WTC11 (cell line): ENCODE measurements around the gene RAB18. TPM values are rescaled to one million over a fixed set of nuclear protein-coding genes. Genes with fewer than 3 reads are reported as not detected.

ENCODE experiments used
- ATAC-seq: fragments of 200-7000 bp; cut with Tn5 transposase; 2 replicates; pipeline ENCODE4 v1.10.0; 2021; ENCODE audit warnings: mild to moderate bottlenecking, moderate library complexity
- CTCF ChIA-PET: fragments of 300-600 bp; sonication (Branson Sonifier 250); formaldehyde crosslinking; loops from one replicate; lab custom pipeline; 2021; ENCODE audit warnings: antibody characterized with exemption; lab: Charles Lee
- POLR2A ChIA-PET: fragments of 350-600 bp; sonication (Branson Sonifier 250); formaldehyde crosslinking; loops from one replicate; lab custom pipeline; 2021; ENCODE audit warnings: antibody characterized with exemption; lab: Charles Lee
- DNase-seq: peaks from one replicate; pipeline ENCODE4 v3.0.0; 2021; ENCODE audit warnings: low spot score
- H3K27ac Mint-ChIP-seq: 2 replicates; pipeline ENCODE4 v1.8.0; 2021; ENCODE audit warnings: mixed read lengths
- H3K27me3 Mint-ChIP-seq: 2 replicates; pipeline ENCODE4 v1.8.0; 2021; ENCODE audit warnings: low read depth, mild to moderate bottlenecking, moderate library complexity, mixed read lengths
- H3K36me3 Mint-ChIP-seq: 2 replicates; pipeline ENCODE4 v1.8.0; 2021; ENCODE audit warnings: mixed read lengths
- H3K4me1 Mint-ChIP-seq: 2 replicates; pipeline ENCODE4 v1.8.0; 2022; ENCODE audit warnings: mixed read lengths
- H3K4me3 Mint-ChIP-seq: 2 replicates; pipeline ENCODE4 v1.8.0; 2021; ENCODE audit warnings: mild to moderate bottlenecking, moderate library complexity, mixed read lengths
- H3K9me3 Mint-ChIP-seq: 2 replicates; pipeline ENCODE4 v1.8.0; 2021; ENCODE audit warnings: mixed read lengths
- ATF1 ChIP-seq: sonication (generic); formaldehyde crosslinking; IDR thresholded peaks from 2 replicates; pipeline ENCODE4 v1.8.1; 2023; ENCODE audit warnings: mild to moderate bottlenecking, moderate library complexity, missing genetic modification reagents
- CBFB ChIP-seq: sonication (generic); formaldehyde crosslinking; IDR thresholded peaks from 2 replicates; pipeline ENCODE4 v1.8.1; 2022; ENCODE audit warnings: mild to moderate bottlenecking, low read depth, missing genetic modification reagents
- E2F4 ChIP-seq: sonication (generic); formaldehyde crosslinking; IDR thresholded peaks from 2 replicates; pipeline ENCODE4 v1.8.1; 2022; ENCODE audit warnings: low read depth, mild to moderate bottlenecking, moderate library complexity, missing genetic modification reagents, borderline replicate concordance
- ELF4 ChIP-seq: sonication (generic); formaldehyde crosslinking; IDR thresholded peaks from 2 replicates; pipeline ENCODE4 v1.8.1; 2022; ENCODE audit warnings: low read depth, mild to moderate bottlenecking, moderate library complexity, missing genetic modification reagents
- ETV6 ChIP-seq: sonication (generic); formaldehyde crosslinking; IDR thresholded peaks from 2 replicates; pipeline ENCODE4 v1.8.1; 2022; ENCODE audit warnings: mild to moderate bottlenecking, missing genetic modification reagents
- FOXK1 ChIP-seq: sonication (generic); formaldehyde crosslinking; IDR thresholded peaks from 2 replicates; pipeline ENCODE4 v1.8.0; 2022; ENCODE audit warnings: mild to moderate bottlenecking, moderate library complexity, missing genetic modification reagents
- HMGXB4 ChIP-seq: sonication (generic); formaldehyde crosslinking; IDR thresholded peaks from 2 replicates; pipeline ENCODE4 v1.8.1; 2023; ENCODE audit warnings: mild to moderate bottlenecking, moderate library complexity, missing genetic modification reagents
- MAX ChIP-seq: sonication (generic); formaldehyde crosslinking; IDR thresholded peaks from 2 replicates; pipeline ENCODE4 v1.8.0; 2022; ENCODE audit warnings: mild to moderate bottlenecking, missing genetic modification reagents
- NR1H2 ChIP-seq: sonication (generic); formaldehyde crosslinking; IDR thresholded peaks from 2 replicates; pipeline ENCODE4 v1.9.0; 2021; ENCODE audit warnings: mild to moderate bottlenecking, moderate library complexity, missing genetic modification reagents
- SMAD4 ChIP-seq: sonication (generic); formaldehyde crosslinking; IDR thresholded peaks from 2 replicates; pipeline ENCODE4 v1.8.0; 2022; ENCODE audit warnings: mild to moderate bottlenecking, missing genetic modification reagents
- SOX15 ChIP-seq: fragments of 250-450 bp; sonication (Bioruptor Pico); IDR thresholded peaks from 2 replicates; pipeline ENCODE4 v1.9.0; 2021; ENCODE audit warnings: mild to moderate bottlenecking
- SP1 ChIP-seq: sonication (generic); formaldehyde crosslinking; conservative IDR thresholded peaks from 2 replicates; pipeline ENCODE4 v1.8.1; 2022; ENCODE audit warnings: missing genetic modification reagents
- ZNF121 ChIP-seq: sonication (generic); formaldehyde crosslinking; IDR thresholded peaks from 2 replicates; pipeline ENCODE4 v1.8.0; 2023; ENCODE audit warnings: missing genetic modification reagents
- ZNF138 ChIP-seq: sonication (generic); formaldehyde crosslinking; conservative IDR thresholded peaks from 2 replicates; pipeline ENCODE4 v1.8.1; 2022; ENCODE audit warnings: mild to moderate bottlenecking, moderate library complexity, missing genetic modification reagents
- ZNF263 ChIP-seq: sonication (generic); formaldehyde crosslinking; IDR thresholded peaks from 2 replicates; pipeline ENCODE4 v1.8.1; 2022; ENCODE audit warnings: low read depth, mild to moderate bottlenecking, moderate library complexity, missing genetic modification reagents
- ZNF317 ChIP-seq: sonication (generic); formaldehyde crosslinking; IDR thresholded peaks from 2 replicates; pipeline ENCODE4 v1.8.1; 2023; ENCODE audit warnings: low read depth, mild to moderate bottlenecking, moderate library complexity, missing genetic modification reagents, borderline replicate concordance
- ZNF512 ChIP-seq: sonication (generic); formaldehyde crosslinking; IDR thresholded peaks from 2 replicates; pipeline ENCODE4 v1.8.1; 2022; ENCODE audit warnings: missing genetic modification reagents, borderline replicate concordance
- total RNA-seq: library from RNA; stranded (reverse); gene quantifications from 3 replicates; pipeline ENCODE4 v1.2.3, GENCODE V29; 2021
- TF ChIP-seq, protein P1 (sequence below): fragments of 200-600 bp; IDR thresholded peaks from 2 replicates; pipeline ENCODE4 v1.8.0; 2022; ENCODE audit warnings: antibody characterized with exemption
- TF ChIP-seq, protein P2 (sequence below): fragments of 250-450 bp; sonication (Bioruptor Pico); IDR thresholded peaks from 2 replicates; pipeline ENCODE4 v1.9.0; 2021; ENCODE audit warnings: mild to moderate bottlenecking, borderline replicate concordance

RAB18 gene
- total RNA-seq, 1 experiment from 2014 or later, result 71.4 TPM

DNA sequence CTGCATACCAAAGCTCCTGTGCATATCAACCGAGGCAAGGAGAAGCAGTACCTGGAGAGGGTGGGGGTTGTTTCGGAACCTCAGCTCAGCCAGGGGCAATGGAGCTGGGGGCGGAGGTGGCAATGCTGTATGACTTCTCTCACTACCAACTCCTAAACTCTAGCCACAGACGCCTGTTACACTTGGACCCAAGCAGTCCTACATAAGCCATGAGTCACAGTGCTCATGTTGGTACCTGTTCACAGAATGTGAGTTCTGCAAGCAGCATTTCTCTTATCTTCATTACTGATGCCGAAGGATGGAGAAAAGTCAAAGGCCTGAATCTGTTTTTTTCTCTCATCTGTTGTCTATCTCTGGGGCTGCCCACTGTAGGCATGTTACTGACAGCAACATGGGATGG is 3.2 kb upstream of the RAB18 start (continued):
- no peak for TF ChIP-seq HMGXB4 (CRISPR knock-in tag)
- TF ChIP-seq, protein P1, sequence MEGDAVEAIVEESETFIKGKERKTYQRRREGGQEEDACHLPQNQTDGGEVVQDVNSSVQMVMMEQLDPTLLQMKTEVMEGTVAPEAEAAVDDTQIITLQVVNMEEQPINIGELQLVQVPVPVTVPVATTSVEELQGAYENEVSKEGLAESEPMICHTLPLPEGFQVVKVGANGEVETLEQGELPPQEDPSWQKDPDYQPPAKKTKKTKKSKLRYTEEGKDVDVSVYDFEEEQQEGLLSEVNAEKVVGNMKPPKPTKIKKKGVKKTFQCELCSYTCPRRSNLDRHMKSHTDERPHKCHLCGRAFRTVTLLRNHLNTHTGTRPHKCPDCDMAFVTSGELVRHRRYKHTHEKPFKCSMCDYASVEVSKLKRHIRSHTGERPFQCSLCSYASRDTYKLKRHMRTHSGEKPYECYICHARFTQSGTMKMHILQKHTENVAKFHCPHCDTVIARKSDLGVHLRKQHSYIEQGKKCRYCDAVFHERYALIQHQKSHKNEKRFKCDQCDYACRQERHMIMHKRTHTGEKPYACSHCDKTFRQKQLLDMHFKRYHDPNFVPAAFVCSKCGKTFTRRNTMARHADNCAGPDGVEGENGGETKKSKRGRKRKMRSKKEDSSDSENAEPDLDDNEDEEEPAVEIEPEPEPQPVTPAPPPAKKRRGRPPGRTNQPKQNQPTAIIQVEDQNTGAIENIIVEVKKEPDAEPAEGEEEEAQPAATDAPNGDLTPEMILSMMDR, result no peak
- TF ChIP-seq, protein P2, sequence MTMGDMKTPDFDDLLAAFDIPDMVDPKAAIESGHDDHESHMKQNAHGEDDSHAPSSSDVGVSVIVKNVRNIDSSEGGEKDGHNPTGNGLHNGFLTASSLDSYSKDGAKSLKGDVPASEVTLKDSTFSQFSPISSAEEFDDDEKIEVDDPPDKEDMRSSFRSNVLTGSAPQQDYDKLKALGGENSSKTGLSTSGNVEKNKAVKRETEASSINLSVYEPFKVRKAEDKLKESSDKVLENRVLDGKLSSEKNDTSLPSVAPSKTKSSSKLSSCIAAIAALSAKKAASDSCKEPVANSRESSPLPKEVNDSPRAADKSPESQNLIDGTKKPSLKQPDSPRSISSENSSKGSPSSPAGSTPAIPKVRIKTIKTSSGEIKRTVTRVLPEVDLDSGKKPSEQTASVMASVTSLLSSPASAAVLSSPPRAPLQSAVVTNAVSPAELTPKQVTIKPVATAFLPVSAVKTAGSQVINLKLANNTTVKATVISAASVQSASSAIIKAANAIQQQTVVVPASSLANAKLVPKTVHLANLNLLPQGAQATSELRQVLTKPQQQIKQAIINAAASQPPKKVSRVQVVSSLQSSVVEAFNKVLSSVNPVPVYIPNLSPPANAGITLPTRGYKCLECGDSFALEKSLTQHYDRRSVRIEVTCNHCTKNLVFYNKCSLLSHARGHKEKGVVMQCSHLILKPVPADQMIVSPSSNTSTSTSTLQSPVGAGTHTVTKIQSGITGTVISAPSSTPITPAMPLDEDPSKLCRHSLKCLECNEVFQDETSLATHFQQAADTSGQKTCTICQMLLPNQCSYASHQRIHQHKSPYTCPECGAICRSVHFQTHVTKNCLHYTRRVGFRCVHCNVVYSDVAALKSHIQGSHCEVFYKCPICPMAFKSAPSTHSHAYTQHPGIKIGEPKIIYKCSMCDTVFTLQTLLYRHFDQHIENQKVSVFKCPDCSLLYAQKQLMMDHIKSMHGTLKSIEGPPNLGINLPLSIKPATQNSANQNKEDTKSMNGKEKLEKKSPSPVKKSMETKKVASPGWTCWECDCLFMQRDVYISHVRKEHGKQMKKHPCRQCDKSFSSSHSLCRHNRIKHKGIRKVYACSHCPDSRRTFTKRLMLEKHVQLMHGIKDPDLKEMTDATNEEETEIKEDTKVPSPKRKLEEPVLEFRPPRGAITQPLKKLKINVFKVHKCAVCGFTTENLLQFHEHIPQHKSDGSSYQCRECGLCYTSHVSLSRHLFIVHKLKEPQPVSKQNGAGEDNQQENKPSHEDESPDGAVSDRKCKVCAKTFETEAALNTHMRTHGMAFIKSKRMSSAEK, result no peak
- no peak for TF ChIP-seq SMAD4 (CRISPR knock-in tag)
- TF ChIP-seq ZNF512 (CRISPR knock-in tag), result no peak
- TF ChIP-seq ELF4, result no peak
- no peak for TF ChIP-seq CBFB (CRISPR knock-in tag)
- TF ChIP-seq ATF1 (CRISPR knock-in tag), result no peak

DNA sequence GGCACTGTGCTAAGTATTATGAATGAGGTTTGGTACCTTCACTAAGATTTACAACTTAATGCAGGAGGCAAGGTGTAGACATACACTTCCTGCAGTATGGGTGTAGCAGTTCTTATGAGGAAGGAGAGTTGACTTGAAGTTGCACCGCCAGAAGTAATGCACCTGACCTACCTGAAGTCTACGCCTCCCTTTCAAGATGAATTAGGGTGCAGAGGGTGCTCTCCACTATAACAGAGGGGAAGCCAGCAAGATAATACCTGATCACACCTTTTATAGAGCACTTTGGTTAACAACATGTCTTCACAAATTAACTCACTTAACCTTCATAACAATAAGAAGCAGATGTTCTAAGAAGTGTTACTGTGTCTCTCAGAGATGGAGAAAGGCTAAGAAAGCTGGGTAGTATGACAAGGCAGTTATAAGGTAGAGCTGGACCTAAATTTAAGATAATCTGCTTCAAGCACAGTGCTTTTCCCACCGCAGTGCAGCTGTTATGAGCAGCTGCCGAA is 552 bp upstream of the RAB18 start:
- POLR2A ChIA-PET, result interaction anchor here (0.8 to 1.5 kb wide), 5 partner anchors 16 to 261 kb away, joined by 3 to 5 read pairs (median 3); no protein-coding TSS in a partner anchor
- TF ChIP-seq ETV6 (CRISPR knock-in tag), result no peak
- no peak for TF ChIP-seq SOX15 (CRISPR knock-in tag)
- TF ChIP-seq ZNF121 (CRISPR knock-in tag), result no peak
- TF ChIP-seq E2F4, result no peak
- TF ChIP-seq MAX (CRISPR knock-in tag), result no peak
- no peak for TF ChIP-seq ZNF263 (CRISPR knock-in tag)
- TF ChIP-seq NR1H2, result no peak
- TF ChIP-seq ZNF138 (CRISPR knock-in tag), result no peak
- no peak for TF ChIP-seq SP1 (CRISPR knock-in tag)
- TF ChIP-seq ZNF317 (CRISPR knock-in tag), result no peak
- TF ChIP-seq, protein P1, result no peak
- TF ChIP-seq FOXK1 (CRISPR knock-in tag), result no peak
- no peak for DNase-seq
- CTCF ChIA-PET, result interaction anchor here (0.7 to 1.5 kb wide), 3 partner anchors 17 to 57 kb away, joined by 3 to 4 read pairs (median 3); no protein-coding TSS in a partner anchor
- Mint-ChIP-seq H3K27ac (peak overlapping the region; percentile 94), H3K4me3 (peak overlapping the region; percentile 97), H3K4me1 (peaks cover 19% of the 10 kb centered on the region), H3K27me3 (peaks cover 17% of the 10 kb centered on the region), H3K9me3 (peaks cover 7% of the 10 kb centered on the region), H3K36me3 (no peaks in the 10 kb centered on the region)
- no peak for ATAC-seq
